Measurements from ENCODE around the gene GRK5. TPM values are rescaled to one million over a fixed set of nuclear protein-coding genes. Genes with fewer than 3 reads are reported as not detected.

GRK5 gene
- total RNA-seq, 1 experiment from 2014 or later = 4.5 TPM

DNA sequence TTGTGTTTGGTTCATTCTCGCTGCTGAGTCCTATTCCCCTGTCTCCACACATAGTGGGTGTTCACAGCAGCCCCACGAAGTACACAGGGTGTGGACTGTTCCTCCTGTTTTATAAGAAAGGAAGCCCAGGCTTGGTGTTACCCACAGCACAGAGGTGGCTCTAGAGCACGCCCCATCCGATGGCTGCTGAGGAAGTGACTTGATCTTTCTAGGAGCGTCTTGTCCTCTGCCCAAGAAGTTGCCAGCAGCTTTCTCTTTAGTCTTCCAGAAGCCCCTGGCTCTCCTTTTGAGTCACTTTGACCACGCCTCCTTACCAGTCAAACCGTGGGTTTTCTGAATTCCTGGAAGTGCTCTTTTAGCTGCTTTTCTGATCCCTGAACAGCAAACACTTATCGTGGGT, 94.0 kb downstream of the GRK5 start:
- intact Hi-C loops (cut with micrococcal nuclease) = loop anchor here (10.0 kb wide), 1 partner anchor 113 kb away; no protein-coding TSS in a partner anchor
- H3K4me2 ChIP-seq (ENCODE audit: low read length) = no peak overlapping the region
- no TSS peak for BruUV-seq (replicated peaks)

DNA sequence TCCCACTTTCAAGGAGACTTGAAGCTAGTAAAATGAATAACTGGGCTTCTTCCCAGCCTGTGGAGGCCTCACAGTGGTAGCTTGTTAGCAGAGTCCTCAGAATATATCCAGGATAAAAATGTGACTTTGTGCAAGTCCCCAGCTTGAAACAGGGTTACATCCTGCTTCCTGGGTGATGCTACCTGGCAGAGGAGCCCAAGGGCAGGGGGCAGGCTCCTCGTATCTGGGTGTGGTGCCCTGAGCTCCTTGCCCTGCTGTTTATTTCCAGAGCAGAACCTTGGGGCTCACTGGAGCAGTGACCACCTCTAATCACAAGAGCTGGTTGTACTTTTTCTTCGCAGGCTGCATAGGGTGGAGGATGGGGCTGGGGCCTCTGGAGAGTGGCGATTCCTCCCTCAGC, 94.8 kb downstream of the GRK5 start:
- H3K27ac ChIP-seq (ENCODE audit: low read length) = no peak overlapping the region
- peaks cover 62% of the 10 kb centered on the region for H3K4me1 ChIP-seq (ENCODE audit: insufficient read depth, low read length)
- no peaks in the 10 kb centered on the region for H3K27me3 ChIP-seq (ENCODE audit: low read length)
- ATAC-seq (no peak), DNase-seq (no peak)
- no peak overlapping the region for H2AFZ ChIP-seq (ENCODE audit: low read length)
- ChIA-PET CTCF (interaction anchor here (1.0 kb wide), 1 partner anchor 31 kb away, joined by 3 read pairs; no protein-coding TSS in a partner anchor), POLR2A (ENCODE audit: unreplicated experiment) (no interaction called here)
- no peak overlapping the region for H3K4me2 ChIP-seq (ENCODE audit: low read length)
- no peaks in the 10 kb centered on the region for H3K9me2 ChIP-seq (replicated peaks; ENCODE audit: low read length)
- peaks cover 5% of the 10 kb centered on the region for H3F3A ChIP-seq (ENCODE audit: low read length, unreplicated experiment)
- H4K20me1 ChIP-seq (ENCODE audit: low read length) = no peaks in the 10 kb centered on the region
- no peaks in the 10 kb centered on the region for H3K36me3 ChIP-seq (ENCODE audit: low read depth, low read length)
- intact Hi-C loops (cut with micrococcal nuclease) = loop anchor here (10.0 kb wide), 1 partner anchor 113 kb away; no protein-coding TSS in a partner anchor
- no peaks in the 10 kb centered on the region for H3K79me2 ChIP-seq (ENCODE audit: low read length)
- no TSS peak for BruUV-seq (replicated peaks)
- H3K4me3 ChIP-seq (ENCODE audit: low read length) = no peak overlapping the region
- H3K9me3 ChIP-seq (ENCODE audit: low read length) = no peaks in the 10 kb centered on the region
- TF ChIP-seq EZH2 (IDR thresholded peaks at IDR 0.05; ENCODE audit: low read length, unreplicated experiment) (no peak), EZH2phosphoT487 (IDR thresholded peaks at IDR 0.05; ENCODE audit: borderline replicate concordance, low read length) (no peak)
- TF ChIP-seq, protein P1, sequence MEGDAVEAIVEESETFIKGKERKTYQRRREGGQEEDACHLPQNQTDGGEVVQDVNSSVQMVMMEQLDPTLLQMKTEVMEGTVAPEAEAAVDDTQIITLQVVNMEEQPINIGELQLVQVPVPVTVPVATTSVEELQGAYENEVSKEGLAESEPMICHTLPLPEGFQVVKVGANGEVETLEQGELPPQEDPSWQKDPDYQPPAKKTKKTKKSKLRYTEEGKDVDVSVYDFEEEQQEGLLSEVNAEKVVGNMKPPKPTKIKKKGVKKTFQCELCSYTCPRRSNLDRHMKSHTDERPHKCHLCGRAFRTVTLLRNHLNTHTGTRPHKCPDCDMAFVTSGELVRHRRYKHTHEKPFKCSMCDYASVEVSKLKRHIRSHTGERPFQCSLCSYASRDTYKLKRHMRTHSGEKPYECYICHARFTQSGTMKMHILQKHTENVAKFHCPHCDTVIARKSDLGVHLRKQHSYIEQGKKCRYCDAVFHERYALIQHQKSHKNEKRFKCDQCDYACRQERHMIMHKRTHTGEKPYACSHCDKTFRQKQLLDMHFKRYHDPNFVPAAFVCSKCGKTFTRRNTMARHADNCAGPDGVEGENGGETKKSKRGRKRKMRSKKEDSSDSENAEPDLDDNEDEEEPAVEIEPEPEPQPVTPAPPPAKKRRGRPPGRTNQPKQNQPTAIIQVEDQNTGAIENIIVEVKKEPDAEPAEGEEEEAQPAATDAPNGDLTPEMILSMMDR (conservative IDR thresholded peaks at IDR 0.05; ENCODE audit: low read depth, low read length) = no peak
- H3K9ac ChIP-seq (ENCODE audit: low read length) = no peak overlapping the region

More for the DNA sequence above, 94.0 kb downstream of the GRK5 start:
- CTCF ChIA-PET = interaction anchor here (1.0 kb wide), 1 partner anchor 30 kb away, joined by 3 read pairs; no protein-coding TSS in a partner anchor
- peaks cover 5% of the 10 kb centered on the region for H3F3A ChIP-seq (ENCODE audit: low read length, unreplicated experiment)
- H3K9me3 ChIP-seq (ENCODE audit: low read length) = no peaks in the 10 kb centered on the region
- H3K27ac ChIP-seq (ENCODE audit: low read length) = no peak overlapping the region
- H3K9ac ChIP-seq (ENCODE audit: low read length) = no peak overlapping the region
- H3K9me2 ChIP-seq (replicated peaks; ENCODE audit: low read length) = no peaks in the 10 kb centered on the region
- peaks cover 54% of the 10 kb centered on the region for H3K4me1 ChIP-seq (ENCODE audit: insufficient read depth, low read length)
- H3K4me3 ChIP-seq (ENCODE audit: low read length) = no peak overlapping the region
- no peaks in the 10 kb centered on the region for H3K79me2 ChIP-seq (ENCODE audit: low read length)
- no peak overlapping the region for H2AFZ ChIP-seq (ENCODE audit: low read length)
- H3K36me3 ChIP-seq (ENCODE audit: low read depth, low read length) = no peaks in the 10 kb centered on the region
- H4K20me1 ChIP-seq (ENCODE audit: low read length) = no peaks in the 10 kb centered on the region
- POLR2A ChIA-PET (ENCODE audit: unreplicated experiment) = no interaction called here
- no peak for ATAC-seq
- no peak for TF ChIP-seq EZH2 (IDR thresholded peaks at IDR 0.05; ENCODE audit: low read length, unreplicated experiment)
- TF ChIP-seq EZH2phosphoT487 (IDR thresholded peaks at IDR 0.05; ENCODE audit: borderline replicate concordance, low read length) = no peak
- TF ChIP-seq, protein P1 (conservative IDR thresholded peaks at IDR 0.05; ENCODE audit: low read depth, low read length) = no peak
- no peaks in the 10 kb centered on the region for H3K27me3 ChIP-seq (ENCODE audit: low read length)
- DNase-seq = no peak

DNA sequence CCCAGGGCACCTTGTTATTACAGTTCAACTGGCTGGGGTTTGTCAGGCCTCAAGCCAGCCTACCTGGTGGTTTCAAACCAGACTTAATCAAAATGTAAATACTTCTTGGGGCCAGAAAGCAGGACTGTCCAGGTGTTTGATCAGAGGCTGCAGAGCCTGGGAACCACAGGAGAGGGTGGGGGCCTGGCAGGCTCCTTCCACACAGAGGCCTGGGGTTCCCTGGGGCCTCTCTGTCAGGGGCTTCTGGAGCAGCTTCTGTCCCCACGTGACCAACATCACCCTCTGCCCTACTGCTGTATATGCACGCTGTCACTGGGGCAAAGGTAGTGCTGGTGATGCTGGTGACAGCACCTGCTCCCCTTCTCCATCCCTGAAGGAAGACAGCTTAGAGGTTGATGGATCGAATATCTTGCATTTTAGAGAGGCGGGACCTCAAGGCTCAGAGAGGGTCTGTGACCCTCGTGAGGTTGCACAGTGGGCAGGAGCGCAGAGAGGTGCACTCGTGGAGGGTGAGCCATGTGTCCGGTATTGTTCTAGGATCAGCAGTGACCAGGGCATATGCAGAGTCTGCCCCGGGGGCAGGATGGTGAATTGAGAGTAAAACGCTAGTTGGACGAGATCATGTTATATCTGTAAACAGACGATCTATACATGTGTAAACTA, 95.4 kb downstream of the GRK5 start:
- TF ChIP-seq, protein P1 (conservative IDR thresholded peaks at IDR 0.05; ENCODE audit: low read depth, low read length) = no peak
- no peak for TF ChIP-seq EZH2 (IDR thresholded peaks at IDR 0.05; ENCODE audit: low read length, unreplicated experiment)
- no peak for TF ChIP-seq EZH2phosphoT487 (IDR thresholded peaks at IDR 0.05; ENCODE audit: borderline replicate concordance, low read length)
- H2AFZ ChIP-seq (ENCODE audit: low read length) = no peak overlapping the region
- no peak overlapping the region for H3K9ac ChIP-seq (ENCODE audit: low read length)
- H3K9me2 ChIP-seq (replicated peaks; ENCODE audit: low read length) = no peaks in the 10 kb centered on the region
- no peaks in the 10 kb centered on the region for H3K36me3 ChIP-seq (ENCODE audit: low read depth, low read length)
- no peaks in the 10 kb centered on the region for H3K9me3 ChIP-seq (ENCODE audit: low read length)
- no peak overlapping the region for H3K27ac ChIP-seq (ENCODE audit: low read length)
- peaks cover 65% of the 10 kb centered on the region for H3K4me1 ChIP-seq (ENCODE audit: insufficient read depth, low read length)
- H3K79me2 ChIP-seq (ENCODE audit: low read length) = no peaks in the 10 kb centered on the region
- intact Hi-C loops (cut with micrococcal nuclease) = loop anchor here (10.0 kb wide), 1 partner anchor 112 kb away; no protein-coding TSS in a partner anchor
- ChIA-PET POLR2A (ENCODE audit: unreplicated experiment) (no interaction called here), CTCF (interaction anchor here (1.0 kb wide), 1 partner anchor 31 kb away, joined by 3 read pairs; no protein-coding TSS in a partner anchor)
- no peak overlapping the region for H3K4me2 ChIP-seq (ENCODE audit: low read length)
- no peak overlapping the region for H3K4me3 ChIP-seq (ENCODE audit: low read length)
- DNase-seq (no peak), ATAC-seq (no peak)
- no TSS peak for BruUV-seq (replicated peaks)
- H3K27me3 ChIP-seq (ENCODE audit: low read length) = no peaks in the 10 kb centered on the region
- no peaks in the 10 kb centered on the region for H4K20me1 ChIP-seq (ENCODE audit: low read length)
- H3F3A ChIP-seq (ENCODE audit: low read length, unreplicated experiment) = peaks cover 5% of the 10 kb centered on the region
